Panc1 (cell line): ENCODE results near the gene ADAM12. TPM values are rescaled to one million over a fixed set of nuclear protein-coding genes. Genes with fewer than 3 reads are reported as not detected.
"Not testable (repeated sequence)": the region's sequence is repeated elsewhere in the genome, so short reads cannot be mapped to it uniquely, and the experiment has no call there.

Experiments
- ATAC-seq: fragments of 200-7000 bp; cut with Tn5 transposase; 2 replicates; pipeline ENCODE4 v1.9.1; 2020; ENCODE audit warnings: mild to moderate bottlenecking, moderate library complexity
- BruUV-seq: library from RNA; stranded (reverse); fragments of 400-500 nt; replicated peaks from 2 replicates; lab custom pipeline; 2021; lab: Mats Ljungman, UMichigan
- CTCF ChIA-PET: fragments of 300-600 bp; sonication (Branson Sonifier 250); formaldehyde crosslinking; loops from one replicate; lab custom pipeline; 2022; ENCODE audit warnings: antibody characterized with exemption; lab: Charles Lee
- POLR2A ChIA-PET: fragments of 300-600 bp; sonication (Branson Sonifier 250); formaldehyde crosslinking; loops from one replicate; lab custom pipeline; 2022; ENCODE audit warnings: antibody characterized with exemption; lab: Charles Lee
- DNase-seq: peaks from one replicate; pipeline ENCODE4 v3.0.0-alpha.2; 2010; ENCODE audit warnings: low read depth, low spot score
- H3K27ac ChIP-seq: 2 replicates; pipeline ENCODE4 v1.5.1; 2011; ENCODE audit warnings: mild to moderate bottlenecking, low read length, inconsistent platforms
- H3K27me3 ChIP-seq: fragments of 200-500 bp; sonication (Bioruptor generic); 2 replicates; pipeline ENCODE4 v1.6.0; 2014; ENCODE audit warnings: low read length, inconsistent platforms; ENCODE audit not compliant: control insufficient read depth, insufficient read depth
- H3K36me3 ChIP-seq: fragments of 200-500 bp; sonication (Bioruptor generic); 2 replicates; pipeline ENCODE4 v1.5.1; 2014; ENCODE audit warnings: inconsistent platforms, mild to moderate bottlenecking, low read length, moderate library complexity; ENCODE audit not compliant: control insufficient read depth, insufficient read depth
- H3K4me1 ChIP-seq: 2 replicates; pipeline ENCODE4 v1.5.1; 2011; ENCODE audit warnings: inconsistent platforms, mild to moderate bottlenecking, low read length, moderate library complexity; ENCODE audit not compliant: control insufficient read depth, insufficient read depth
- H3K4me3 ChIP-seq, 2 experiments: 2 replicates each; pipeline ENCODE4 v1.5.1; 2011 to 2012; ENCODE audit warnings: low read depth in 2 of 2, low read length in 2 of 2, mild to moderate bottlenecking in 2 of 2, inconsistent platforms in 1 of 2, moderate library complexity in 1 of 2
- H3K9me3 ChIP-seq: fragments of 200-500 bp; sonication (Bioruptor generic); 2 replicates; pipeline ENCODE4 v1.5.1; 2014; ENCODE audit warnings: low read depth, mild to moderate bottlenecking, inconsistent platforms, low read length, moderate library complexity; ENCODE audit not compliant: control insufficient read depth, insufficient read depth
- CTCF ChIP-seq: fragments of 450-650 bp; IDR thresholded peaks from 2 replicates; pipeline ENCODE4 v1.5.1; 2017; ENCODE audit warnings: mild to moderate bottlenecking
- POLR2AphosphoS5 ChIP-seq: IDR thresholded peaks from 2 replicates; pipeline ENCODE4 v1.6.1; 2012; ENCODE audit warnings: mild to moderate bottlenecking, low read depth, low read length, moderate library complexity
- REST ChIP-seq, 2 experiments: IDR thresholded peaks; 2 replicates each; pipeline ENCODE4 v1.6.1; 2011 to 2012; ENCODE audit warnings: low read depth in 2 of 2, control low read depth in 1 of 2, low read length in 1 of 2, mild to moderate bottlenecking in 1 of 2, moderate library complexity in 1 of 2; ENCODE audit not compliant: insufficient read depth in 1 of 2
- SIN3A ChIP-seq: IDR thresholded peaks from 2 replicates; pipeline ENCODE4 v1.6.1; 2012; ENCODE audit warnings: low read depth, mild to moderate bottlenecking, low read length, moderate library complexity, borderline replicate concordance; ENCODE audit not compliant: insufficient read depth
- TCF7L2 ChIP-seq: IDR thresholded peaks from 2 replicates; pipeline ENCODE4 v1.6.1; 2011; ENCODE audit warnings: mild to moderate bottlenecking, low read depth, low read length, inconsistent platforms
- in situ Hi-C: cut with HindIII; loops from 2 replicates; pipeline ENCODE4 v1.10.0; 2016; ENCODE audit warnings: low sequenced_read_pairs, low pct_unique_long_range_greater_than_20kb
- intact Hi-C: fragments of 100-400 bp; cut with micrococcal nuclease; formaldehyde crosslinking; loops from one replicate; pipeline ENCODE4 v1.10.0; 2022; ENCODE audit not compliant: unreplicated experiment
- total RNA-seq: library from RNA; stranded (reverse); gene quantifications from one replicate; pipeline ENCODE4 v1.2.1, GENCODE V29; 2021; ENCODE audit not compliant: unreplicated experiment

Gene ADAM12
- total RNA-seq, 1 experiment from 2014 or later = 0.10 TPM

DNA sequence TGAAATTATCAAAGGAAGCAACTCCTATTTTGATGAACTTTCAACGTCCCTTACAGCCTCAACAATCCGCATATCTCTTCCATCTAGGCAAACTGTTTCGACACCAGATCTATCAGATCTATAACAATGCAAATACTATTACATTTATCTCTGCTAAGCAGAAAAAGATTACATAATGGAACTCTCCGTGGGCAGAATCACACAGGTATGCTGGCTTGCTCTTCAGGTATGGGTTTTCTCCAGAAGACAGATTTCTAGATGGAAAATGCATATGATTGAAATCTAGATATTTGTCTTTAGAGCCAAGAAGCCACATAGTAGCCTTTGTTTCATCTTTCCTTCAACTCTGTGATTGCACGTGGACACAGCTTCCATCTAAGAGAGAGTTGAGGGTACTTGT lies 38.6 kb downstream of the ADAM12 start:
- ATAC-seq = no peak
- Histone ChIP-seq H3K36me3 (no peaks in the 10 kb centered on the region), H3K27me3 (no peaks in the 10 kb centered on the region), H3K4me1 (no peaks in the 10 kb centered on the region), H3K27ac (no peak overlapping the region), H3K4me3 (no peak overlapping the region), H3K9me3 (no peaks in the 10 kb centered on the region)
- ChIA-PET CTCF (no interaction called here), POLR2A (no interaction called here)
- no TSS peak for BruUV-seq
- DNase-seq = no peak
- intact Hi-C loops = no loop called here
- TF ChIP-seq REST (IDR thresholded peaks at IDR 0.05; ENCODE audit: insufficient read depth in 1 of 2, low read depth in 2 of 2, low read length in 1 of 2) (no peak), SIN3A (no peak), CTCF (no peak), POLR2AphosphoS5 (no peak), TCF7L2 (no peak)
- in situ Hi-C loops = no loop called here

- Histone ChIP-seq H3K27me3 (no peaks in the 10 kb centered on the region), H3K9me3 (no peaks in the 10 kb centered on the region), H3K27ac (no peak overlapping the region), H3K4me3 (no peak overlapping the region), H3K4me1 (no peaks in the 10 kb centered on the region), H3K36me3 (no peaks in the 10 kb centered on the region)
- no TSS peak for BruUV-seq
- TF ChIP-seq SIN3A = no peak
- TF ChIP-seq POLR2AphosphoS5 = no peak
- no peak for TF ChIP-seq CTCF
- TF ChIP-seq REST (IDR thresholded peaks at IDR 0.05; ENCODE audit: insufficient read depth in 1 of 2, low read depth in 2 of 2, low read length in 1 of 2) = no peak
- no peak for TF ChIP-seq TCF7L2
- DNase-seq (no peak), ATAC-seq (no peak)
- intact Hi-C loops (no loop called here), in situ Hi-C loops (no loop called here)
- ChIA-PET POLR2A (no interaction called here), CTCF (no interaction called here)
Observed at GRCh38 chr10:126349101-126349500, 39.2 kb downstream of the ADAM12 start.

DNA sequence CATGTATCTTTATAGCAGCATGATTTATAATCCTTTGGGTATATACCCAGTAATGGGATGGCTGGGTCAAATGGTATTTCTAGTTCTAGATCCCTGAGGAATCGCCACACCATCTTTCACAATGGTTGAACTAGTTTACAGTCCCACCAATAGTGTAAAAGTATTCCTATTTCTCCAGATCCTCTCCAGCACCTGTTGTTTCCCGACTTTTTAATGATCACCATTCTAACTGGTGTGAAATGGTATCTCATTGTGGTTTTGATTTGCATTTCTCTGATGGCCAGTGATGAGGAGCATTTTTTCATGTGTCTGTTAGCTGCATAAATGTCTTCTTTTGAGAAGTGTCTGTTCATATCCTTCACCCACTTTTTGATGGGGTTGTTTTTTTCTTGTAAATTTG lies 44.8 kb downstream of the ADAM12 start:
- POLR2A ChIA-PET, H3K9me3 ChIP-seq, in situ Hi-C loops, CTCF ChIA-PET, H3K36me3 ChIP-seq, H3K4me1 ChIP-seq, ATAC-seq, H3K27me3 ChIP-seq, H3K27ac ChIP-seq, BruUV-seq, intact Hi-C loops, DNase-seq, H3K4me3 ChIP-seq: not testable (repeated sequence)
